ENCODE results near the gene PFKM.

DNA sequence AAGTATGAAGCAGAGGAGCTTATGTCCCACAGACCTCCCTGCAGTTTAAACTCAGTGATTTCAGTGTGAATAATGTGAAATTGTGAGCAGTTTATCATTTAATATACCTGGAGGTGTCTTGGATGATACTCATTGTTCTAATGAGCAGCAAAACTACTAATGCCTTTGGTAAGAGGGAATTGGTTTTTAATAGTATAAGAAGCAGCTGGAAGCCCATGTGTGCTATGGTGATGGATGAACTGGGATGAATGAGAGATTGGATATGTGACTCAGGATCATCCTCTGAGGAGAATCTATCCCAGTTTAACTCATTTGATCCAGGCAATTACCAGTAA lies 57.2 kb downstream of the PFKM start:
- TF ChIP-seq, protein P1, sequence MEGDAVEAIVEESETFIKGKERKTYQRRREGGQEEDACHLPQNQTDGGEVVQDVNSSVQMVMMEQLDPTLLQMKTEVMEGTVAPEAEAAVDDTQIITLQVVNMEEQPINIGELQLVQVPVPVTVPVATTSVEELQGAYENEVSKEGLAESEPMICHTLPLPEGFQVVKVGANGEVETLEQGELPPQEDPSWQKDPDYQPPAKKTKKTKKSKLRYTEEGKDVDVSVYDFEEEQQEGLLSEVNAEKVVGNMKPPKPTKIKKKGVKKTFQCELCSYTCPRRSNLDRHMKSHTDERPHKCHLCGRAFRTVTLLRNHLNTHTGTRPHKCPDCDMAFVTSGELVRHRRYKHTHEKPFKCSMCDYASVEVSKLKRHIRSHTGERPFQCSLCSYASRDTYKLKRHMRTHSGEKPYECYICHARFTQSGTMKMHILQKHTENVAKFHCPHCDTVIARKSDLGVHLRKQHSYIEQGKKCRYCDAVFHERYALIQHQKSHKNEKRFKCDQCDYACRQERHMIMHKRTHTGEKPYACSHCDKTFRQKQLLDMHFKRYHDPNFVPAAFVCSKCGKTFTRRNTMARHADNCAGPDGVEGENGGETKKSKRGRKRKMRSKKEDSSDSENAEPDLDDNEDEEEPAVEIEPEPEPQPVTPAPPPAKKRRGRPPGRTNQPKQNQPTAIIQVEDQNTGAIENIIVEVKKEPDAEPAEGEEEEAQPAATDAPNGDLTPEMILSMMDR (IDR thresholded peaks at IDR 0.05; ENCODE audit: low read depth, low read length, poor library complexity, severe bottlenecking) = no peak
- no peak for TF ChIP-seq EZH2phosphoT487 (IDR thresholded peaks at IDR 0.05; ENCODE audit: borderline replicate concordance, low read length)

Data from DOHH2 (cell line).